RWPE2 (cell line): ENCODE results near the gene KCNK10.

Experiments used
- ATAC-seq: fragments of 200-7000 bp; cut with Tn5 transposase; 3 replicates; pipeline ENCODE4 v1.9.1; 2021; ENCODE audit warnings: low read depth
- DNase-seq: peaks from one replicate; pipeline ENCODE4 v3.0.0-alpha.2; 2020; ENCODE audit warnings: low spot score
- H3K27ac ChIP-seq: fragments of 450-650 bp; 2 replicates; pipeline ENCODE4 v1.5.1; 2017; ENCODE audit warnings: mild to moderate bottlenecking; ENCODE audit not compliant: poor library complexity, severe bottlenecking
- H3K27me3 ChIP-seq: fragments of 250-450 bp; sonication (Bioruptor Pico); 2 replicates; pipeline ENCODE4 v1.5.1; 2021; ENCODE audit warnings: mild to moderate bottlenecking, moderate library complexity; ENCODE audit not compliant: insufficient read depth, poor library complexity, severe bottlenecking
- H3K36me3 ChIP-seq: fragments of 250-450 bp; sonication (Bioruptor Pico); 2 replicates; pipeline ENCODE4 v1.5.1; 2020; ENCODE audit warnings: low read depth, mild to moderate bottlenecking, moderate library complexity
- H3K4me1 ChIP-seq: fragments of 250-450 bp; sonication (Bioruptor Pico); 2 replicates; pipeline ENCODE4 v1.5.1; 2021; ENCODE audit warnings: mild to moderate bottlenecking, moderate library complexity; ENCODE audit not compliant: insufficient read depth, poor library complexity, severe bottlenecking
- H3K4me3 ChIP-seq: fragments of 250-450 bp; sonication (Bioruptor Pico); 2 replicates; pipeline ENCODE4 v1.5.1; 2021; ENCODE audit warnings: mild to moderate bottlenecking, moderate library complexity; ENCODE audit not compliant: severe bottlenecking
- H3K9me3 ChIP-seq: fragments of 250-450 bp; sonication (Bioruptor Pico); 2 replicates; pipeline ENCODE4 v1.5.1; 2021; ENCODE audit warnings: mild to moderate bottlenecking, moderate library complexity; ENCODE audit not compliant: severe bottlenecking
- CTCF ChIP-seq: fragments of 450-650 bp; IDR thresholded peaks from one replicate; pipeline ENCODE4 v1.5.1; 2017; ENCODE audit warnings: mild to moderate bottlenecking, moderate library complexity; ENCODE audit not compliant: poor library complexity, severe bottlenecking

The KCNK10 gene

GRCh38 chr14:88140874-88141273 lies 182.2 kb downstream of the KCNK10 start:
- no peak for TF ChIP-seq CTCF
- H3K27me3 ChIP-seq: no peaks in the 10 kb centered on the region
- H3K4me3 ChIP-seq: no peak overlapping the region
- H3K4me1 ChIP-seq: no peaks in the 10 kb centered on the region
- H3K36me3 ChIP-seq: no peaks in the 10 kb centered on the region
- DNase-seq (no peak), ATAC-seq (no peak)
- no peak overlapping the region for H3K27ac ChIP-seq
- no peaks in the 10 kb centered on the region for H3K9me3 ChIP-seq

- Histone ChIP-seq H3K27me3 (no peaks in the 10 kb centered on the region), H3K36me3 (no peaks in the 10 kb centered on the region), H3K27ac (no peak overlapping the region), H3K4me3 (no peak overlapping the region), H3K9me3 (no peaks in the 10 kb centered on the region), H3K4me1 (no peaks in the 10 kb centered on the region)
- DNase-seq: no peak
- TF ChIP-seq CTCF: no peak
- no peak for ATAC-seq
Observed at GRCh38 chr14:88137327-88137726, 185.7 kb downstream of the KCNK10 start.
